ENCODE results near the gene ALKBH8. TPM values are rescaled to one million over a fixed set of nuclear protein-coding genes. Genes with fewer than 3 reads are reported as not detected.
A peak's percentile ranks its signal among the peaks of the same experiment; 100 is the strongest.

ALKBH8 gene, protein sequence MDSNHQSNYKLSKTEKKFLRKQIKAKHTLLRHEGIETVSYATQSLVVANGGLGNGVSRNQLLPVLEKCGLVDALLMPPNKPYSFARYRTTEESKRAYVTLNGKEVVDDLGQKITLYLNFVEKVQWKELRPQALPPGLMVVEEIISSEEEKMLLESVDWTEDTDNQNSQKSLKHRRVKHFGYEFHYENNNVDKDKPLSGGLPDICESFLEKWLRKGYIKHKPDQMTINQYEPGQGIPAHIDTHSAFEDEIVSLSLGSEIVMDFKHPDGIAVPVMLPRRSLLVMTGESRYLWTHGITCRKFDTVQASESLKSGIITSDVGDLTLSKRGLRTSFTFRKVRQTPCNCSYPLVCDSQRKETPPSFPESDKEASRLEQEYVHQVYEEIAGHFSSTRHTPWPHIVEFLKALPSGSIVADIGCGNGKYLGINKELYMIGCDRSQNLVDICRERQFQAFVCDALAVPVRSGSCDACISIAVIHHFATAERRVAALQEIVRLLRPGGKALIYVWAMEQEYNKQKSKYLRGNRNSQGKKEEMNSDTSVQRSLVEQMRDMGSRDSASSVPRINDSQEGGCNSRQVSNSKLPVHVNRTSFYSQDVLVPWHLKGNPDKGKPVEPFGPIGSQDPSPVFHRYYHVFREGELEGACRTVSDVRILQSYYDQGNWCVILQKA
- total RNA-seq (2022) (5.1 and 7.3 TPM in 2 replicates), Bru-seq, nascent RNA (percentile 61 among the genes with signal in this experiment), BruChase-seq, experiment 1, labeled RNA remaining after a 6-hour chase (percentile 47 among the genes with signal in this experiment), BruChase-seq, experiment 2, labeled RNA remaining after a 2-hour chase (percentile 50 among the genes with signal in this experiment)
- long read RNA-seq, full-length matches to known transcripts, result 13 of 26 reads
- long read RNA-seq, partial matches to known transcripts, result 2 of 26 reads
- long read RNA-seq, other reads (novel, unspliced or antisense), result 11 of 26 reads

DNA sequence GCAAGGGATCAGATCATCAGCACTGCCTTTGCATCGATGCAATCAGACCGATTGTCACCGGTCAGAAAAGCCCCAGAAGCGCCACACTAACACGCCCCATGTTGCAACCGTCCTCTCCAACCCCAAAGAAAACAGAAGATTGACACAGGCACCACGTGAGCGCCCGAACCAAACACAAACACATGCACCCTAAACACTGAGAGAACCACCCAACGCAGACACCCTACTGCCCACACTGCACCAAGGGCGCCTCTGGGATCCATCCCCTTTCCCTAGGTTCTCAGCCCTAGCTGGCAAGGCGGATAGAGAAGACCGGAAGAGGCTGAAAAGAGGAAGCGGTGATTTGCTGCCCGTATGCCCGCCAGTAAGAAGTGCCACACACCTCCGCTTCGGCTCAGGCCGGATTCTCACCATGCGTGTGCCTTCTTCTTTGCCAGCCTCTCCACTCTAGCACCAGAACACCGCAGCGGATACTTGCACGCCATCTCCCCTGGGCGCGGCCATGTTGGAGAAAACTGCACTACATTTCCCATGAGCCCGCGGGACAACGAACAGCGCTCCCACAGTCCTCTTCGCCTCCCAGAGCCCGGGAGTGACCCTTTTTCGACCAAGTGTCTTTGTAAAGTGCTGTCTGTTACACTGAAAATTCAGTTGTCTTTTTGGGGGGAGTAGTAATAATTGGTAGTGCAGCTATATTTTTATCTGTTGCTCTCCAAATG, at the start of gene ALKBH8:
TSS of gene ALKBH8 (minus strand) at position 517 of the 719 bp plus-strand sequence. CDS start 4,842 bp downstream, outside the sequence.
- intact Hi-C loops (cut with micrococcal nuclease), result no loop called here

DNA sequence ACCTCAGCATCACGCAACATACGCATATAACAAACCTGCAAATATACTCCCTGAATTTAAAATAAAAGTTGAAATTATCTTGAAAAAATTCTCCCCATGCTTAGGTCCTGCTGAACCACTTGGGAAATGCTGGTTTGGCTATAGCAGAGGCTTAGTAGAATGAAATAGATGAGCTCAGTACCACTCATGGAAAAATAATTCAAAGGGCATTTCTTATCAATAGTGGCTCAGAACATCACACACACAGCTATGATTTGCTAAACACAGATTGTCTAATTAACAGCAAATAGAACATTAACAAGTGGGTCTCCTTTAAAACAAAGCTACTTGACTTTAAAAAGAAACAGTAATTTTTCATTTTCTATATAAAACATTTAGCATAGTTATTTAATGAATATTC, 46.9 kb upstream of the ALKBH8 start:
- no peak for DNase-seq (ENCODE audit: unreplicated experiment)
- BruUV-seq (replicated peaks), result no TSS peak
- H3K4me1 Mint-ChIP-seq (ENCODE audit: insufficient read depth, unreplicated experiment), result no peaks in the 10 kb centered on the region
- intact Hi-C loops (cut with micrococcal nuclease), result no loop called here
- H3K9me3 Mint-ChIP-seq (ENCODE audit: unreplicated experiment), result no peaks in the 10 kb centered on the region
- POLR2A ChIA-PET, result no interaction called here
- TF ChIP-seq, protein P1, sequence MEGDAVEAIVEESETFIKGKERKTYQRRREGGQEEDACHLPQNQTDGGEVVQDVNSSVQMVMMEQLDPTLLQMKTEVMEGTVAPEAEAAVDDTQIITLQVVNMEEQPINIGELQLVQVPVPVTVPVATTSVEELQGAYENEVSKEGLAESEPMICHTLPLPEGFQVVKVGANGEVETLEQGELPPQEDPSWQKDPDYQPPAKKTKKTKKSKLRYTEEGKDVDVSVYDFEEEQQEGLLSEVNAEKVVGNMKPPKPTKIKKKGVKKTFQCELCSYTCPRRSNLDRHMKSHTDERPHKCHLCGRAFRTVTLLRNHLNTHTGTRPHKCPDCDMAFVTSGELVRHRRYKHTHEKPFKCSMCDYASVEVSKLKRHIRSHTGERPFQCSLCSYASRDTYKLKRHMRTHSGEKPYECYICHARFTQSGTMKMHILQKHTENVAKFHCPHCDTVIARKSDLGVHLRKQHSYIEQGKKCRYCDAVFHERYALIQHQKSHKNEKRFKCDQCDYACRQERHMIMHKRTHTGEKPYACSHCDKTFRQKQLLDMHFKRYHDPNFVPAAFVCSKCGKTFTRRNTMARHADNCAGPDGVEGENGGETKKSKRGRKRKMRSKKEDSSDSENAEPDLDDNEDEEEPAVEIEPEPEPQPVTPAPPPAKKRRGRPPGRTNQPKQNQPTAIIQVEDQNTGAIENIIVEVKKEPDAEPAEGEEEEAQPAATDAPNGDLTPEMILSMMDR (IDR thresholded peaks at IDR 0.05; ENCODE audit: unreplicated experiment), result no peak
- H3K27me3 Mint-ChIP-seq (ENCODE audit: insufficient read depth, unreplicated experiment), result peaks cover 58% of the 10 kb centered on the region
- no peak overlapping the region for H3K4me3 Mint-ChIP-seq (ENCODE audit: unreplicated experiment)
- H3K36me3 Mint-ChIP-seq (ENCODE audit: insufficient read depth, unreplicated experiment), result no peaks in the 10 kb centered on the region
- H3K27ac Mint-ChIP-seq (ENCODE audit: low read depth, unreplicated experiment), result no peak overlapping the region
- CTCF ChIA-PET, result interaction anchor here (0.8 to 1.5 kb wide), 2 partner anchors 68 to 77 kb away, joined by 3 to 6 read pairs; no protein-coding TSS in a partner anchor

More for the DNA sequence above, at the start of gene ALKBH8:
- no peaks in the 10 kb centered on the region for H3K9me3 Mint-ChIP-seq (ENCODE audit: unreplicated experiment)
- peak within 1 kb of the TSS; percentile 82 for H3K27ac Mint-ChIP-seq (ENCODE audit: low read depth, unreplicated experiment)
- no TSS peak for BruUV-seq (replicated peaks)
- ChIA-PET CTCF (interaction anchor here (0.6 to 6.6 kb wide), 14 partner anchors 8 to 1410 kb away, joined by 3 to 89 read pairs (median 8); no protein-coding TSS in a partner anchor), POLR2A (interaction anchor here (0.6 to 3.3 kb wide), 10 partner anchors 9 to 294 kb away, joined by 3 to 17 read pairs (median 4); no protein-coding TSS in a partner anchor)
- H3K4me1 Mint-ChIP-seq (ENCODE audit: insufficient read depth, unreplicated experiment), result peaks cover 23% of the 10 kb centered on the region
- peak; percentile 72 for DNase-seq (ENCODE audit: unreplicated experiment)
- H3K27me3 Mint-ChIP-seq (ENCODE audit: insufficient read depth, unreplicated experiment), result no peaks in the 10 kb centered on the region
- H3K4me3 Mint-ChIP-seq (ENCODE audit: unreplicated experiment), result peak within 1 kb of the TSS; percentile 83
- no peaks in the 10 kb centered on the region for H3K36me3 Mint-ChIP-seq (ENCODE audit: insufficient read depth, unreplicated experiment)
- TF ChIP-seq, protein P1 (IDR thresholded peaks at IDR 0.05; ENCODE audit: unreplicated experiment), result no peak

DNA sequence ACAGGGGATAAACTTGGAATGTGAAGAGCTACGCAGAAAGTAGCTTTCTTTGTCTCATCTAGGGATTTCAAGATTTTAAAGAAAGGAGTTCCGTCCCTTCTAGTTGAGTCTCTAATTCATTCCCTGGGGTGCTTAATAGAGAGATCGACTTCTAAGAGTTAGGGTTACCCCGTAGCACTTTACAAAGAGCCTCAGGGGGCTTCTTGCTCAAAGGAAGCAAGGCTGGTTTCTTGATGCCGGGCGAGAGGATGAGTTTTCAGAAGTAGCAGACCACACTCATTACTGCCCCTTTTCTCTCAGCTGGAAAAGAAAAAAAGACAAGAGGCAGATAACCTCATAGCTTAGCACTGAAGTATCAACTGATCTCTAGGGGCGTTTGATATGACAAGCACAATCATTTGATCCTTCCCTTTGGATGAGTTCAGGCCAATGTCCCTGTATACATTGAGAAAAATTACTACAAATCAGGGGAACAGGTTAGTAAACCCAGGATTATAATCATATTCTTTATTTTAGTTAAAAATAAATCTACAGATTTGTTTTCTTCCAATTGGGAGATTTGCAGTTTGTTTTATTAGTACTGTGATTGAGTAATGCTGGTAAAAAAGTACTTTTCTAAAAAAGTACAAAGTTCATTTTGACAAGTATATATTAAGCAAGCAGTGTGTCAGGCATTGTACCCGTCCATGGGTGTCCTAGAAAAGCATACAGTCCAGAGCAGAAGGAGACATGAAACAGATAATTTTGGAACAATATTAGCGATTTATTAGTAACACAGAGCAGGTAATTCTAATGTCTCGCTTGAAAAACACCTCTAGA, 44.1 kb upstream of the ALKBH8 start:
- TF ChIP-seq, protein P1 (IDR thresholded peaks at IDR 0.05; ENCODE audit: unreplicated experiment), result no peak
- DNase-seq (ENCODE audit: unreplicated experiment), result no peak
- Mint-ChIP-seq H3K27me3 (ENCODE audit: insufficient read depth, unreplicated experiment) (peaks cover 75% of the 10 kb centered on the region), H3K4me3 (ENCODE audit: unreplicated experiment) (no peak overlapping the region), H3K4me1 (ENCODE audit: insufficient read depth, unreplicated experiment) (no peaks in the 10 kb centered on the region), H3K36me3 (ENCODE audit: insufficient read depth, unreplicated experiment) (no peaks in the 10 kb centered on the region), H3K27ac (ENCODE audit: low read depth, unreplicated experiment) (no peak overlapping the region), H3K9me3 (ENCODE audit: unreplicated experiment) (no peaks in the 10 kb centered on the region)
- ChIA-PET POLR2A (interaction anchor here (0.7 kb wide), 1 partner anchor 18 kb away, joined by 3 read pairs; no protein-coding TSS in a partner anchor), CTCF (interaction anchor here (0.6 kb wide), 1 partner anchor 454 kb away, joined by 3 read pairs; no protein-coding TSS in a partner anchor)
- intact Hi-C loops (cut with micrococcal nuclease), result no loop called here
- BruUV-seq (replicated peaks), result no TSS peak
